ENCODE results near the gene FAM170B.

GRCh38 chr10:49134327-49134726 is 506 bp upstream of the FAM170B start:
- TF ChIP-seq POLR2A (IDR thresholded peaks at IDR 0.05): no peak
- TF ChIP-seq CTCF (IDR thresholded peaks at IDR 0.05): no peak
